ENCODE results near the gene CYSLTR2.

Gene CYSLTR2

GRCh38 chr13:48749144-48749543 lies 95.4 kb downstream of the CYSLTR2 start:
- H2BK5ac ChIP-seq (ENCODE audit: low read length) = no peak overlapping the region
- no peak overlapping the region for H3K4ac ChIP-seq (ENCODE audit: low read length)
- no peak overlapping the region for H4K91ac ChIP-seq (ENCODE audit: low read depth, low read length, poor library complexity)
- H3K9me3 ChIP-seq (replicated peaks in 1 of 2; ENCODE audit: control insufficient read depth in 2 of 2, insufficient read depth in 1 of 2, low read depth in 1 of 2, low read length in 2 of 2) = no peaks in the 10 kb centered on the region
- no peak overlapping the region for H3K14ac ChIP-seq (ENCODE audit: low read length)
- H3K18ac ChIP-seq (ENCODE audit: low read length) = no peak overlapping the region
- H2BK120ac ChIP-seq (ENCODE audit: low read depth, low read length) = no peak overlapping the region
- no CpG with 5 or more reads among the region's 4 CpGs for WGBS, 2 donors (ENCODE audit: extremely low coverage in 2 of 2, insufficient read length in 2 of 2, insufficient replicate concordance in 1 of 2)
- no peaks in the 10 kb centered on the region for H3K79me1 ChIP-seq (ENCODE audit: low read depth, low read length)
- H2BK15ac ChIP-seq (ENCODE audit: low read length) = no peak overlapping the region
- H3K4me2 ChIP-seq (ENCODE audit: insufficient read depth, low read length, poor library complexity, severe bottlenecking) = no peak overlapping the region
- no peaks in the 10 kb centered on the region for H3K36me3 ChIP-seq (replicated peaks in 1 of 2; ENCODE audit: control insufficient read depth in 2 of 2, insufficient read depth in 2 of 2, low read length in 2 of 2)
- H3K27me3 ChIP-seq (ENCODE audit: control insufficient read depth in 3 of 3, insufficient read depth in 3 of 3, low read depth in 1 of 3, low read length in 3 of 3) = peaks cover 0 to 4% (median 0%) of the 10 kb centered on the region in 3 experiments
- H3K9ac ChIP-seq (ENCODE audit: low read depth, low read length, poor library complexity) = no peak overlapping the region
- no peak overlapping the region for H4K8ac ChIP-seq (ENCODE audit: low read depth, low read length)
- H3K4me3 ChIP-seq (ENCODE audit: low read length in 2 of 2) = no peak overlapping the region
- no peak overlapping the region for H2AFZ ChIP-seq (ENCODE audit: low read length)
- no peaks in the 10 kb centered on the region for H3K4me1 ChIP-seq (ENCODE audit: control insufficient read depth in 2 of 2, insufficient read depth in 1 of 2, low read depth in 1 of 2, low read length in 2 of 2)
- no peak overlapping the region for H3K23ac ChIP-seq (ENCODE audit: low read depth, low read length, poor library complexity)
- no peak overlapping the region for H3K27ac ChIP-seq (replicated peaks; ENCODE audit: low read length)
- no peak overlapping the region for H2BK12ac ChIP-seq (ENCODE audit: low read length)
- DNase-seq (ENCODE audit: low spot score) = no peak
- H2AK5ac ChIP-seq (ENCODE audit: low read depth, low read length) = no peak overlapping the region

GRCh38 chr13:48749699-48750473 lies 96.2 kb downstream of the CYSLTR2 start:
- peak; percentile 29 for DNase-seq (ENCODE audit: low spot score)

GRCh38 chr13:48750588-48751383 lies 97.1 kb downstream of the CYSLTR2 start:
- Histone ChIP-seq H3K36me3 (replicated peaks in 1 of 2; ENCODE audit: control insufficient read depth in 2 of 2, insufficient read depth in 2 of 2, low read length in 2 of 2) (no peaks in the 10 kb centered on the region), H3K9me3 (replicated peaks in 1 of 2; ENCODE audit: control insufficient read depth in 2 of 2, insufficient read depth in 1 of 2, low read depth in 1 of 2, low read length in 2 of 2) (no peaks in the 10 kb centered on the region), H3K4me3 (ENCODE audit: low read length in 2 of 2) (no peak overlapping the region), H3K4me1 (ENCODE audit: control insufficient read depth in 2 of 2, insufficient read depth in 1 of 2, low read depth in 1 of 2, low read length in 2 of 2) (no peaks in the 10 kb centered on the region), H2BK120ac (ENCODE audit: low read depth, low read length) (no peak overlapping the region), H2BK15ac (ENCODE audit: low read length) (no peak overlapping the region), H2BK12ac (ENCODE audit: low read length) (no peak overlapping the region), H3K23ac (ENCODE audit: low read depth, low read length, poor library complexity) (no peak overlapping the region), H4K91ac (ENCODE audit: low read depth, low read length, poor library complexity) (no peak overlapping the region), H2AK5ac (ENCODE audit: low read depth, low read length) (no peak overlapping the region), H3K14ac (ENCODE audit: low read length) (no peak overlapping the region), H2AFZ (ENCODE audit: low read length) (no peak overlapping the region), H3K27ac (replicated peaks; ENCODE audit: low read length) (no peak overlapping the region), H3K18ac (ENCODE audit: low read length) (no peak overlapping the region), H3K4me2 (ENCODE audit: insufficient read depth, low read length, poor library complexity, severe bottlenecking) (no peak overlapping the region), H3K4ac (ENCODE audit: low read length) (no peak overlapping the region), H4K8ac (ENCODE audit: low read depth, low read length) (no peak overlapping the region), H3K79me1 (ENCODE audit: low read depth, low read length) (no peaks in the 10 kb centered on the region), H3K9ac (ENCODE audit: low read depth, low read length, poor library complexity) (no peak overlapping the region), H3K27me3 (ENCODE audit: control insufficient read depth in 3 of 3, insufficient read depth in 3 of 3, low read depth in 1 of 3, low read length in 3 of 3) (peaks cover 0 to 4% (median 0%) of the 10 kb centered on the region in 3 experiments), H2BK5ac (ENCODE audit: low read length) (no peak overlapping the region)
- no CpG with 5 or more reads among the region's 9 CpGs for WGBS, 2 donors (ENCODE audit: extremely low coverage in 2 of 2, insufficient read length in 2 of 2, insufficient replicate concordance in 1 of 2)
- no peak for DNase-seq (ENCODE audit: low spot score)

More at GRCh38 chr13:48749699-48750473, 96.2 kb downstream of the CYSLTR2 start:
- Histone ChIP-seq H4K91ac (ENCODE audit: low read depth, low read length, poor library complexity) (no peak overlapping the region), H3K18ac (ENCODE audit: low read length) (no peak overlapping the region), H3K9me3 (replicated peaks in 1 of 2; ENCODE audit: control insufficient read depth in 2 of 2, insufficient read depth in 1 of 2, low read depth in 1 of 2, low read length in 2 of 2) (no peaks in the 10 kb centered on the region), H2BK5ac (ENCODE audit: low read length) (no peak overlapping the region), H2BK120ac (ENCODE audit: low read depth, low read length) (no peak overlapping the region), H3K27me3 (ENCODE audit: control insufficient read depth in 3 of 3, insufficient read depth in 3 of 3, low read depth in 1 of 3, low read length in 3 of 3) (peaks cover 0 to 4% (median 0%) of the 10 kb centered on the region in 3 experiments), H2BK12ac (ENCODE audit: low read length) (no peak overlapping the region), H3K27ac (replicated peaks; ENCODE audit: low read length) (no peak overlapping the region), H3K4me2 (ENCODE audit: insufficient read depth, low read length, poor library complexity, severe bottlenecking) (no peak overlapping the region), H2AK5ac (ENCODE audit: low read depth, low read length) (no peak overlapping the region), H2AFZ (ENCODE audit: low read length) (peak overlapping the region; percentile 40), H3K23ac (ENCODE audit: low read depth, low read length, poor library complexity) (no peak overlapping the region), H3K36me3 (replicated peaks in 1 of 2; ENCODE audit: control insufficient read depth in 2 of 2, insufficient read depth in 2 of 2, low read length in 2 of 2) (no peaks in the 10 kb centered on the region), H3K9ac (ENCODE audit: low read depth, low read length, poor library complexity) (no peak overlapping the region), H4K8ac (ENCODE audit: low read depth, low read length) (no peak overlapping the region), H3K14ac (ENCODE audit: low read length) (no peak overlapping the region), H3K4me3 (ENCODE audit: low read length in 2 of 2) (no peak overlapping the region), H3K79me1 (ENCODE audit: low read depth, low read length) (no peaks in the 10 kb centered on the region), H3K4me1 (ENCODE audit: control insufficient read depth in 2 of 2, insufficient read depth in 1 of 2, low read depth in 1 of 2, low read length in 2 of 2) (no peaks in the 10 kb centered on the region), H2BK15ac (ENCODE audit: low read length) (no peak overlapping the region), H3K4ac (ENCODE audit: low read length) (no peak overlapping the region)
- no CpG with 5 or more reads among the region's 15 CpGs for WGBS, 2 donors (ENCODE audit: extremely low coverage in 2 of 2, insufficient read length in 2 of 2, insufficient replicate concordance in 1 of 2)

- no peaks in the 10 kb centered on the region for H3K79me1 ChIP-seq (ENCODE audit: low read depth, low read length)
- no peak overlapping the region for H2BK15ac ChIP-seq (ENCODE audit: low read length)
- no peak overlapping the region for H2AFZ ChIP-seq (ENCODE audit: low read length)
- H3K36me3 ChIP-seq (replicated peaks in 1 of 2; ENCODE audit: control insufficient read depth in 2 of 2, insufficient read depth in 2 of 2, low read length in 2 of 2) = no peaks in the 10 kb centered on the region
- no peak overlapping the region for H2BK12ac ChIP-seq (ENCODE audit: low read length)
- no peak overlapping the region for H4K91ac ChIP-seq (ENCODE audit: low read depth, low read length, poor library complexity)
- no peak overlapping the region for H3K18ac ChIP-seq (ENCODE audit: low read length)
- no peak overlapping the region for H2AK5ac ChIP-seq (ENCODE audit: low read depth, low read length)
- no peaks in the 10 kb centered on the region for H3K4me1 ChIP-seq (ENCODE audit: control insufficient read depth in 2 of 2, insufficient read depth in 1 of 2, low read depth in 1 of 2, low read length in 2 of 2)
- H3K9ac ChIP-seq (ENCODE audit: low read depth, low read length, poor library complexity) = no peak overlapping the region
- DNase-seq (ENCODE audit: low spot score) = no peak
- no peak overlapping the region for H3K4ac ChIP-seq (ENCODE audit: low read length)
- no peak overlapping the region for H2BK5ac ChIP-seq (ENCODE audit: low read length)
- no CpG with 5 or more reads among the region's 9 CpGs for WGBS, 2 donors (ENCODE audit: extremely low coverage in 2 of 2, insufficient read length in 2 of 2, insufficient replicate concordance in 1 of 2)
- no peak overlapping the region for H3K4me2 ChIP-seq (ENCODE audit: insufficient read depth, low read length, poor library complexity, severe bottlenecking)
- no peak overlapping the region for H3K4me3 ChIP-seq (ENCODE audit: low read length in 2 of 2)
- no peaks in the 10 kb centered on the region for H3K27me3 ChIP-seq (ENCODE audit: control insufficient read depth in 3 of 3, insufficient read depth in 3 of 3, low read depth in 1 of 3, low read length in 3 of 3)
- H3K27ac ChIP-seq (replicated peaks; ENCODE audit: low read length) = no peak overlapping the region
- H3K14ac ChIP-seq (ENCODE audit: low read length) = no peak overlapping the region
- H3K9me3 ChIP-seq (replicated peaks in 1 of 2; ENCODE audit: control insufficient read depth in 2 of 2, insufficient read depth in 1 of 2, low read depth in 1 of 2, low read length in 2 of 2) = peaks cover 2 to 3% of the 10 kb centered on the region in 2 donors
- H4K8ac ChIP-seq (ENCODE audit: low read depth, low read length) = no peak overlapping the region
- no peak overlapping the region for H3K23ac ChIP-seq (ENCODE audit: low read depth, low read length, poor library complexity)
- no peak overlapping the region for H2BK120ac ChIP-seq (ENCODE audit: low read depth, low read length)
Measured at GRCh38 chr13:48760626-48761025, 106.9 kb downstream of the CYSLTR2 start.
